WTC11 (cell line): ENCODE results near the gene TMEM225B.

Source experiments
- JUN ChIP-seq: sonication (generic); formaldehyde crosslinking; IDR thresholded peaks from 2 replicates; pipeline ENCODE4 v1.8.0; 2023; ENCODE audit warnings: mild to moderate bottlenecking, missing genetic modification reagents
- NFE2L1 ChIP-seq: sonication (generic); formaldehyde crosslinking; IDR thresholded peaks from 2 replicates; pipeline ENCODE4 v1.8.1; 2023; ENCODE audit warnings: missing genetic modification reagents
- TF ChIP-seq, protein P1 (sequence below): fragments of 200-600 bp; IDR thresholded peaks from 2 replicates; pipeline ENCODE4 v1.8.0; 2022; ENCODE audit warnings: antibody characterized with exemption

DNA sequence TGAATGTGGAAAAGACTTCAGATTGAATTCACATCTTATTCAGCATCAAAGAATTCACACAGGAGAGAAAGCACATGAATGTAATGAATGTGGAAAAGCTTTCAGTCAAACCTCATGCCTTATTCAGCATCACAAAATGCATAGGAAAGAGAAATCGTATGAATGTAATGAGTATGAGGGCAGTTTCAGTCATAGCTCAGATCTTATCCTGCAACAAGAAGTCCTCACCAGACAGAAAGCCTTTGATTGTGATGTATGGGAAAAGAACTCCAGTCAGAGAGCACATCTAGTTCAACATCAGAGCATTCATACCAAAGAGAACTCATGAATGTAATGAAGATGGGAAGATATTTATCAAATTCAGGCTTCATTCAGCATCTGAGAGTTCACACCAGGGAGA lies 24.8 kb upstream of the TMEM225B start:
- TF ChIP-seq, protein P1, sequence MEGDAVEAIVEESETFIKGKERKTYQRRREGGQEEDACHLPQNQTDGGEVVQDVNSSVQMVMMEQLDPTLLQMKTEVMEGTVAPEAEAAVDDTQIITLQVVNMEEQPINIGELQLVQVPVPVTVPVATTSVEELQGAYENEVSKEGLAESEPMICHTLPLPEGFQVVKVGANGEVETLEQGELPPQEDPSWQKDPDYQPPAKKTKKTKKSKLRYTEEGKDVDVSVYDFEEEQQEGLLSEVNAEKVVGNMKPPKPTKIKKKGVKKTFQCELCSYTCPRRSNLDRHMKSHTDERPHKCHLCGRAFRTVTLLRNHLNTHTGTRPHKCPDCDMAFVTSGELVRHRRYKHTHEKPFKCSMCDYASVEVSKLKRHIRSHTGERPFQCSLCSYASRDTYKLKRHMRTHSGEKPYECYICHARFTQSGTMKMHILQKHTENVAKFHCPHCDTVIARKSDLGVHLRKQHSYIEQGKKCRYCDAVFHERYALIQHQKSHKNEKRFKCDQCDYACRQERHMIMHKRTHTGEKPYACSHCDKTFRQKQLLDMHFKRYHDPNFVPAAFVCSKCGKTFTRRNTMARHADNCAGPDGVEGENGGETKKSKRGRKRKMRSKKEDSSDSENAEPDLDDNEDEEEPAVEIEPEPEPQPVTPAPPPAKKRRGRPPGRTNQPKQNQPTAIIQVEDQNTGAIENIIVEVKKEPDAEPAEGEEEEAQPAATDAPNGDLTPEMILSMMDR: no peak
- TF ChIP-seq NFE2L1 (CRISPR knock-in tag) (no peak), JUN (no peak)
